HFFc6 (cell line): ENCODE measurements around the gene ZNF439. TPM values are rescaled to one million over a fixed set of nuclear protein-coding genes. Genes with fewer than 3 reads are reported as not detected.
"Not testable (repeated sequence)": the region's sequence is repeated elsewhere in the genome, so short reads cannot be mapped to it uniquely, and the experiment has no call there.

Source experiments
- DNase-seq: peaks from one replicate; pipeline ENCODE4 v3.0.0-alpha.2; 2018
- H3K27ac Mint-ChIP-seq: 2 replicates; pipeline ENCODE4 v1.8.0; 2020; ENCODE audit warnings: mild to moderate bottlenecking, mixed read lengths
- H3K27me3 Mint-ChIP-seq: 2 replicates; pipeline ENCODE4 v1.8.0; 2021; ENCODE audit warnings: mild to moderate bottlenecking, moderate library complexity, mixed read lengths; ENCODE audit not compliant: insufficient read depth
- H3K36me3 Mint-ChIP-seq: 2 replicates; pipeline ENCODE4 v1.8.0; 2021; ENCODE audit warnings: low read depth, mixed read lengths
- H3K4me1 Mint-ChIP-seq: 2 replicates; pipeline ENCODE4 v1.8.0; 2020; ENCODE audit warnings: low read depth, mixed read lengths
- H3K4me3 Mint-ChIP-seq: 2 replicates; pipeline ENCODE4 v1.8.0; 2020; ENCODE audit warnings: mild to moderate bottlenecking, moderate library complexity, mixed read lengths
- H3K9me3 Mint-ChIP-seq: 2 replicates; pipeline ENCODE4 v1.8.0; 2020; ENCODE audit warnings: mild to moderate bottlenecking, mixed read lengths
- CTCF ChIP-seq: fragments of 200-600 bp; sonication (generic); IDR thresholded peaks from 2 replicates; pipeline ENCODE4 v1.5.0; 2021; ENCODE audit warnings: antibody characterized with exemption, mild to moderate bottlenecking
- total RNA-seq, 6 experiments: library from RNA; stranded (reverse); fragmentation: NEBNext Ultra II Directional; extraction: Animal tissue kit (Norgen Biotek cat#: 25700); gene quantifications; 2 replicates in 1 of 6; 3 replicates in 5 of 6; pipeline ENCODE4 v1.2.3, GENCODE V29; 2021

ZNF439 gene
- total RNA-seq, 6 experiments from 2014 or later = 0.71 to 1.7 (median 0.92) TPM

DNA sequence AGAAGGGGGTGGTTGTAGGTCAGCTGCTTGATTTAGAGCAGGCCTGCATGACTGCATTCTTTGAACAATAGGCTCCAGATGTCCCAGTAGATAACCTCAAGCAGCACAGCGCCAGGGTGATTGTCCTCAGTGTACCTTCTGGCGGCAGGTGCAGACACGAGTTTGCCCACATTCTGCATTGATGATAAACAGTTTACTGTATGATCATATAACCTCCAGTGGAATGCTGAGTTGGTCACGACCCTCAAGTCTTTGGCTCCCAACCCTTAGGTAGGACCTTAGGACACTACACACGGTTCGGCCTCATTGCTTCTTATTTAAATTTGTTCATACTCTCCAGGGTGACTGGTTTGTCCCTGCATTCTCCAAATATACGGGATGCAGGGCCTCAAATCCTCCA is 12.2 kb downstream of the ZNF439 start:
- Mint-ChIP-seq H3K36me3 (peaks cover 6% of the 10 kb centered on the region; the same call in 1 of the 2 replicates), H3K9me3 (peaks cover 19% of the 10 kb centered on the region), H3K4me3 (no peak overlapping the region), H3K27ac (no peak overlapping the region), H3K27me3 (peaks cover 16% of the 10 kb centered on the region), H3K4me1 (no peaks in the 10 kb centered on the region)
- TF ChIP-seq CTCF = no peak
- no peak for DNase-seq

DNA sequence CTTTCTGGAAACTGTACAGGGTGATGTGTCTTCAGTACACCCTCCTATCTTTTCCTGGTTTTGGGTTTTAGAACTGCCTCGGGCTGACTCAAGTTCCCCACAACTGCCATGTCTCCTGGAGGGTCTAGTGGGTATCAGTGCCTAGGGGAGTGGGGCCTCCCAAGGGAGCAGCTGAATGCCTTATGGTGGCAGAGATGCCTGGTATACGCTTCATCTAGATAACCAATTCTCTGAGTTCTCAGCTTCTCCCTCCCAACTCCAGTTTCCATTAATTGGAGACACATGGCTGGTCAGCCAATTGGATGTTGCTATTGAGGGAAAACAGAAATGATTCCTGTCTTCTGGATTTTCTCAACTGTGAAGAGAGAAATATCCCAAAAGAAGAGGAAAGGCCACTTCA is 12.8 kb downstream of the ZNF439 start:
- H3K36me3 Mint-ChIP-seq = peaks cover 9% of the 10 kb centered on the region; the same call in 1 of the 2 replicates
- H3K27me3 Mint-ChIP-seq = peaks cover 16% of the 10 kb centered on the region
- H3K4me3 Mint-ChIP-seq = no peak overlapping the region
- no peak for TF ChIP-seq CTCF
- DNase-seq = no peak
- no peak overlapping the region for H3K27ac Mint-ChIP-seq
- no peaks in the 10 kb centered on the region for H3K4me1 Mint-ChIP-seq
- H3K9me3 Mint-ChIP-seq = peaks cover 23% of the 10 kb centered on the region

- H3K4me3 Mint-ChIP-seq, DNase-seq, H3K4me1 Mint-ChIP-seq, H3K27me3 Mint-ChIP-seq, H3K27ac Mint-ChIP-seq: not testable (repeated sequence)
- Mint-ChIP-seq H3K9me3 (peaks cover 63% of the 10 kb centered on the region), H3K36me3 (peaks cover 32% of the 10 kb centered on the region)
Measured at GRCh38 chr19:11867766-11868165, 19.2 kb downstream of the ZNF439 start.

DNA sequence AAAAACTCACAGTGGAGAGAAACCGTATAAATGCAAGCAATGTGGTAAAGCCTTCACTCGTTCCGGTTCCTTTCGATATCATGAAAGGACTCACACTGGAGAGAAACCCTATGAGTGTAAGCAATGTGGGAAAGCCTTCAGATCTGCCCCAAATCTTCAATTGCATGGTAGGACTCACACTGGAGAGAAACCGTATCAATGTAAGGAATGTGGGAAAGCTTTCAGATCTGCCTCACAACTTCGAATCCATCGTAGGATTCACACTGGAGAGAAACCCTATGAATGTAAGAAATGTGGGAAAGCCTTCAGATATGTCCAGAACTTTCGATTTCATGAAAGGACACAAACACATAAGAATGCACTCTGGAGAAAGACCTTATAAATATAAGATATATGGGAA is 19.7 kb downstream of the ZNF439 start:
- H3K36me3 Mint-ChIP-seq = peaks cover 32% of the 10 kb centered on the region
- TF ChIP-seq CTCF = no peak
- no peaks in the 10 kb centered on the region for H3K4me1 Mint-ChIP-seq
- peaks cover 63% of the 10 kb centered on the region for H3K9me3 Mint-ChIP-seq
- H3K4me3 Mint-ChIP-seq = no peak overlapping the region
- H3K27ac Mint-ChIP-seq = no peak overlapping the region
- H3K27me3 Mint-ChIP-seq = no peaks in the 10 kb centered on the region; the same call in 1 of the 2 replicates
- no peak for DNase-seq

- H3K27ac Mint-ChIP-seq = no peak overlapping the region
Measured at GRCh38 chr19:11872624-11873023, 24.1 kb downstream of the ZNF439 start.

GRCh38 chr19:11873762-11874161 is 25.2 kb downstream of the ZNF439 start:
- TF ChIP-seq CTCF = no peak
- Mint-ChIP-seq H3K9me3 (peaks cover 17% of the 10 kb centered on the region), H3K36me3 (peaks cover 5% of the 10 kb centered on the region), H3K27ac (no peak overlapping the region), H3K4me3 (no peak overlapping the region), H3K4me1 (no peaks in the 10 kb centered on the region), H3K27me3 (peaks cover 4% of the 10 kb centered on the region)
- no peak for DNase-seq

More at GRCh38 chr19:11872624-11873023, 24.1 kb downstream of the ZNF439 start:
- Mint-ChIP-seq H3K27me3 (peaks cover 4% of the 10 kb centered on the region), H3K4me1 (no peaks in the 10 kb centered on the region), H3K36me3 (peaks cover 16% of the 10 kb centered on the region), H3K9me3 (peaks cover 28% of the 10 kb centered on the region), H3K4me3 (no peak overlapping the region)
- TF ChIP-seq CTCF = no peak
- DNase-seq = no peak
